A673 (cell line): ENCODE results near the gene GPR15LG.
A peak's percentile ranks its signal among the peaks of the same experiment; 100 is the strongest.

Experiments used
- EZH2 ChIP-seq: fragments of 200-600 bp; sonication (generic); IDR thresholded peaks from 2 replicates; pipeline ENCODE4 v1.6.1; 2017; ENCODE audit warnings: borderline replicate concordance, low read depth, mild to moderate bottlenecking, mixed read lengths, antibody characterized with exemption, low read length; ENCODE audit not compliant: poor library complexity, severe bottlenecking
- TF ChIP-seq, protein P1 (sequence below): fragments of 300-800, 200-600 bp; sonication (generic); conservative IDR thresholded peaks from 2 replicates; pipeline ENCODE4 v1.5.1; 2017; ENCODE audit warnings: low read depth, mild to moderate bottlenecking, antibody characterized with exemption, low read length, moderate library complexity, mixed read lengths

DNA sequence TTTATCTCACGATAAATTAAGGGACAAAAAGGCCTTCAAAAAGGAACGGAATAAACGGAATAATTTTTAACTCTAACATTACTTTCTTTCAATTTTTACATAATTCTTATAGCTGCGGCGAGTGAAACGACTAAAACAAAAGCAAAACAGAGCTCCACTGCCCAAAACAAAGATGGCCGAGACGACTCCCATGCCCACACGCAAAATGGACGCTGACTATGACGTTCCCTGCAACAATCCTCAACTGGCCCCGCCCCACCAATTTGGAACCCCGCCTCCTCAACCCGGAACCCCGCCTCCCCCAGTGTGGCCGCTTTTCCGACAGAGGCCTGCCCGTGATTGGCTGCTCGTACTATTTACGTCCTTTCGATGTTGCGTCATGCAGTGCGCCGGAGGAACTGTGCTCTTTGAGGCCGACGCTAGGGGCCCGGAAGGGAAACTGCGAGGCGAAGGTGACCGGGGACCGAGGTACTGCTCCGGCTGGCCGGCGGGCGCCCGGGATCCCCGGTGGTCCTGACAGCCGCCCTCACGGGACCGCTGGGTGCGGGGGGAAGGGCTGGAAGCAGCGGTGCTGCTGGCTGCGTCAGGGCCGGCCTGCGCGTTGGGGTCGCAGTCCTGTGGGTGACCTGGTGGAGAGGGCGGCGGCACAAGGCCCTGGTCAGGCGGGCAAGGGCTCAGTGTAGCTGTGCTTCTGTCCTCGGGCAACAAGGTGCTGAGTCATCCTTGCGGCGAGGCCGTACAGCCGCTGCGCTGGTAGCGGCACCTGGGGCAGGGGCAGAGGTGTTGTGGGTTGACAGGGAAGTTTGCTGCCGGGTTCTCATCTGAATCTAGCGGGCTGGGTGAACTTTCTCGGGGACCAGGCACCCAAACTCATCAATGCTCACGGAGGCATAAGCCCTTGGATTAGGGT lies 34.2 kb upstream of the GPR15LG start, which contains the start of gene GHITM:
- TF ChIP-seq, protein P1, sequence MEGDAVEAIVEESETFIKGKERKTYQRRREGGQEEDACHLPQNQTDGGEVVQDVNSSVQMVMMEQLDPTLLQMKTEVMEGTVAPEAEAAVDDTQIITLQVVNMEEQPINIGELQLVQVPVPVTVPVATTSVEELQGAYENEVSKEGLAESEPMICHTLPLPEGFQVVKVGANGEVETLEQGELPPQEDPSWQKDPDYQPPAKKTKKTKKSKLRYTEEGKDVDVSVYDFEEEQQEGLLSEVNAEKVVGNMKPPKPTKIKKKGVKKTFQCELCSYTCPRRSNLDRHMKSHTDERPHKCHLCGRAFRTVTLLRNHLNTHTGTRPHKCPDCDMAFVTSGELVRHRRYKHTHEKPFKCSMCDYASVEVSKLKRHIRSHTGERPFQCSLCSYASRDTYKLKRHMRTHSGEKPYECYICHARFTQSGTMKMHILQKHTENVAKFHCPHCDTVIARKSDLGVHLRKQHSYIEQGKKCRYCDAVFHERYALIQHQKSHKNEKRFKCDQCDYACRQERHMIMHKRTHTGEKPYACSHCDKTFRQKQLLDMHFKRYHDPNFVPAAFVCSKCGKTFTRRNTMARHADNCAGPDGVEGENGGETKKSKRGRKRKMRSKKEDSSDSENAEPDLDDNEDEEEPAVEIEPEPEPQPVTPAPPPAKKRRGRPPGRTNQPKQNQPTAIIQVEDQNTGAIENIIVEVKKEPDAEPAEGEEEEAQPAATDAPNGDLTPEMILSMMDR = peak; percentile 43
- no peak for TF ChIP-seq EZH2
